Renal cortex interstitium (tissue), 11 donors: ENCODE measurements around the gene PIK3R6. TPM values are rescaled to one million over a fixed set of nuclear protein-coding genes. Genes with fewer than 3 reads are reported as not detected.

ENCODE experiments used
- DNase-seq, 11 donors: peaks; one replicate each; pipeline ENCODE4 v3.0.0-alpha.2; 2013; ENCODE audit warnings: low read depth in 9 of 11, low spot score in 4 of 11; ENCODE audit errors: extremely low read depth in 1 of 11
- polyA plus RNA-seq, 3 donors: library from polyadenylated mRNA; unstranded; fragments of 120-200 nt; gene quantifications; one replicate each; pipeline ENCODE4 v1.2.1, GENCODE V29; 2013; ENCODE audit not compliant: insufficient read length in 3 of 3

The PIK3R6 gene
- polyA plus RNA-seq, 3 donors = 1.2 to 2.2 (median 1.4) TPM

GRCh38 chr17:8879410-8879809 lies 11.9 kb upstream of the PIK3R6 start:
- no peak for DNase-seq

DNA sequence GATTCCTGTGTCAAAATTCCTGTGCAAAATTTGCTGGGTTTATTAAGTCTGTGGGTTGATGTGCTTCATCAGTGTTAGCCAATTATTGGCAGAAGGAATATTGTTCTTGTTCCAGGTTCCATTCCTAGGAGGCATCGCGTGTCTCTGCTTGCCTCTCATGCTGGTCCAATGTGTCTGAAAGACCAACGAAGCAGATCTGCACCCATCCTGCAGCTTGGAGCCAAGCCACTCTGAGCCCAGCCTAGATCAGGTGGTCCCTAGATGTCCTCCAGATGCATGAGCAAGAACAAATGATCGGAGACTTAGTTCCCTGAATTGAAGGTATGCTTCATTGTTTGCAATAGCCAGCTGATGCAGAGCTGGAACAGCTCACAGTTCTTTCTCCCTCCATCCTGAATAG lies 10.5 kb upstream of the PIK3R6 start:
- no peak for DNase-seq

DNA sequence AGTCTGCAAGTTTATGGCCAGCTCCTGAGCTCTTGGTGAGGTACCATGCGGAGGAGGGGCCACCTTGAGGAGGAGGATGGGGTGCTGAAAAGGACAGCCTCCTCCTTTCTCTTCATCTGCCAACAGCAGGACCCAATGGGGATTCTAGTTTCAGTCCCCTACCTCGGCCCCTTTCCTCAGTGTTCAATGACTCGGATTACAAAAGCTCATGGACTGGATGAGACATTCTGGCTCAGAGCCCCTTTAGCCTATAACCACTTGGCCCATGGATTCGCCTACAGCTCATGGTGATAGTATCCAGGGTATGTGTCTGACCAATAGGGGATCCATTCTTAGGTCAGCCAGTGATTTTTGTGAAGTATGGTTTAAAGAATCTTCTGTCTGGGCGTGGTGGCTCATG lies 8.5 kb upstream of the PIK3R6 start:
- no peak for DNase-seq

DNA sequence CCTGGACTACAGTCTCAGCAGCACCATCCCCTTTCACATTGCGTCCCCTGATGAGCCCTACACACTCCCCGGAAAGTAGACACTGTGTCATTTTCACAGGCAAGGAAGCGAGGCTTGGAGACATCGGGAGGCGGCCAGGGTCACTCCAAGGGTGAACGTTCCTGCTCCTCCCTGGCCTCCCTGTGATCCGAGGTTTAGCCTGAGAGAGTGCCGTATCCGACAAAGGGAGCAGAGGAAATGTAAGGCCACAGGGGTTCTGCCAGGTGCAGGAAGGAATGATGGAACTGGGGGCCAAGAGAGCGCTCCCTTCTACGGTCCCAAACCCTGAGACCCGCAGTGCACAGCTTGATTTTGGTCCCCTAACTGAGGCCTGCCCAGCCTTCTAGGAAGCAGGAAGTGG lies 8.0 kb upstream of the PIK3R6 start:
- DNase-seq = no peak

- DNase-seq = no peak
Observed at GRCh38 chr17:8873801-8874715, 6.6 kb upstream of the PIK3R6 start.

GRCh38 chr17:8872705-8873435 lies 5.4 kb upstream of the PIK3R6 start:
- DNase-seq = no peak

DNA sequence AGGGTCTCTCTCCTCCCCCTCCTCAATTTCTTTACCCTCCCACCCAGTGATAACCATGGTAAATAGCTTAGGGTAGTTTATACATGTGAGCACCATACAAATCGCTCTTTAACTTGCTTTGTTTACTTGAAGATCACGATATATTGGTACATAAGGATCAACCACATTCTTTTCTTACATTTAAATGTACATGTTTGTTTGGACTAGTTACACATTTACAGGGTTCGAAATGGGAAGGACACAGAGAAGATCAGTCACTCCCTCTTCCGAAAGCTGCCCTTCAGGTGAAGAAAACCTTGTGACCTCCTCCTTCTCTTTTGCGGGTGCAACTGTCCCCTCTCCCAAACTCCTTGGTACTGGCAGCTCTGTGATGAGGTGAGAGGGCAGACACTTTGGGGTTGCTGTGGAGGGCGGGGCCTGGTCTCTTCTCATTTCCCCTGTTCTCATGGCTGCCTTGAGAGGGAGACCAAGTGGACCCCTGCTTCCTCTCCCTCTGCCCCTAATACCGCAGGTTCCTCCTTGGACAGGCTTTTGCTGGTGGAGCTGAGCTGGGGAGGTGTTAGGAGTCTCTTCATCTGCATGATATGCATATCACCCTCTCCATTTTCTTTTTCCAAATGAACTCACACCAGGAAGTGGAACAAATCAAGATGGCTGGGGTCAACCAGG lies 4.7 kb upstream of the PIK3R6 start:
- no peak for DNase-seq

GRCh38 chr17:8871081-8871581 lies 3.7 kb upstream of the PIK3R6 start:
- DNase-seq = no peak

DNA sequence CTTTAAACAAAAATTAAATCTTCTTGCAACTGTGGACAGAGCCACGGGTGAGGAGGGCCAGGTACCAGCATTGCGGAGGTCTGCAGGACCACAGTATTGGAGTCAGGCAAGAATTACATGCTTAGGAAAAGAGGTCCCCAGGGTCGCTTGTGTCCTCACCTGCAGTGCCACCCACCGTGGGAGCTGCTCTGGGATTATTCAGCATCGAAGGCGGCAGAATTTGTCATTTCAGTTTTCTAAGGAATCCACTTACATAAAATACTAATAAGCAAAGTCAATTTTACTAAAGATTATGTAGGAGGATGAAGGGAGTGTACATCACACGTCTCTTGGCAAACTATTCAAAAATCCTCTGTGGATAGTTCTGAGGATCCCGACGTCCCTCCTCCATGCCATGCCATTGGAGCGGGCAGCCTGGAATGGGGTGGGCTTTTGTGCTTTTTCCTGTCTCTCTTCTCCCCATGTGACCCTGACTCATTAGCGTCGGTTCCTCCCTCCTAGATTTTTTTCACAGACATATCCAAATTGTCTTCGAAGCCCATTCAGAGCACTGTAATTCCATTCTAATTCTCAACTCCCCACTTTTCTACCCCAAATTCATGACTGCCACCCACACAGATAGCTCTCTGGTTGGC lies 3.0 kb upstream of the PIK3R6 start:
- DNase-seq = no peak

DNA sequence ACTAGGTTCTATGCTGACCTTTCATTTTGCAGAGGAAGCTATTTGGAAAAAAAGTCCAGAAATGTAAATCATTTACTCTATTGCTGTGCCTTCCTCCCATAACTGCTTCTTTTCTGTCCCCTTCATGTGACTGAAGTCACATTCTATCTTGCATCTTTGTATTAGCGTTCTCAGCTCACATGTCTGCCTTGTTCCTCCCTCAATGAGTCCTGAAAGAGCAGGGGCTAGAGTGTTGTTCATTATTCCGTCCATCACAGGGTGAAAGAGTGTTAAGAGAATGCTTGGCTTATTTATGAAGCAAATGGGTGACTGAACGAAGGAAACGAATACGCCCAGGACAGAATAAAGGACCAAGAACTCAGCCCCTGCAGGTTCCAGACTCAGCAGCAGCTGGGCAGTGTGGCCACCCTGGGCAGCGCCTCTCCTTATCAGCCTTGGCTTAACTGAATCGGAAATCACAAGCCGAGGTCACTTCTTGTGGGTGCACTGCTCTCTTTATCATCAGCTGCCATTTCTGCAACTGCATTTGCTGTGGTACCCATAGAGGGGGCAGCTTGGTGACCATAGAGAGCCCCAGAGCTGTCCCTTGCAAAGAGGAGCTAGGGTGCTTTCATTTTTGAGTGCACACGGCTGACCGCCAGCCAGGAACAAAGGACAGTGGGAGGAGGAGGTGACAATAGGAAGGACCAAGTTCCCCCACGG lies 1.8 kb upstream of the PIK3R6 start:
- no peak for DNase-seq

- DNase-seq = no peak
Observed at GRCh38 chr17:8868529-8868951, 1.1 kb upstream of the PIK3R6 start.

DNA sequence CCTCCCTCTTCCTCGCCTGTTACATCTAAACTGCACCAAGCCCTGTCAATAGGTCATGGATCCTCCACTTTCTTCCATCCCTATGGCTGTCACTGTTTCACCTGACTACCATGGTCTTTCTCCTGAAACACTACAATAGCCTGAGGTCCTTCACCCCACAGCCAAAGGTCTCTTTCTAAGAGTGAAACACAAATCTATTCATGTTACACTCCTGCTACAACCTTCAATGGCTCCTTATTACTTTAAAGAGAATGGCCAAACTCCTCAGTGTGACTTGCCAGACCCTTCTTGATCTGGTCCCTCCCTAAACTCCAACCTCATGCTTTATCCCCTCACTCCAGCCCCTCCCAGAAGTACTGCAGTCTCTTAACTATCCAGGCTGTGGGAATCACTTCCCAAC lies 618 bp upstream of the PIK3R6 start:
- no peak for DNase-seq

GRCh38 chr17:8865811-8866210 lies 1.7 kb downstream of the PIK3R6 start:
- no peak for DNase-seq

- no peak for DNase-seq
Observed at GRCh38 chr17:8865385-8865784, 2.1 kb downstream of the PIK3R6 start.

DNA sequence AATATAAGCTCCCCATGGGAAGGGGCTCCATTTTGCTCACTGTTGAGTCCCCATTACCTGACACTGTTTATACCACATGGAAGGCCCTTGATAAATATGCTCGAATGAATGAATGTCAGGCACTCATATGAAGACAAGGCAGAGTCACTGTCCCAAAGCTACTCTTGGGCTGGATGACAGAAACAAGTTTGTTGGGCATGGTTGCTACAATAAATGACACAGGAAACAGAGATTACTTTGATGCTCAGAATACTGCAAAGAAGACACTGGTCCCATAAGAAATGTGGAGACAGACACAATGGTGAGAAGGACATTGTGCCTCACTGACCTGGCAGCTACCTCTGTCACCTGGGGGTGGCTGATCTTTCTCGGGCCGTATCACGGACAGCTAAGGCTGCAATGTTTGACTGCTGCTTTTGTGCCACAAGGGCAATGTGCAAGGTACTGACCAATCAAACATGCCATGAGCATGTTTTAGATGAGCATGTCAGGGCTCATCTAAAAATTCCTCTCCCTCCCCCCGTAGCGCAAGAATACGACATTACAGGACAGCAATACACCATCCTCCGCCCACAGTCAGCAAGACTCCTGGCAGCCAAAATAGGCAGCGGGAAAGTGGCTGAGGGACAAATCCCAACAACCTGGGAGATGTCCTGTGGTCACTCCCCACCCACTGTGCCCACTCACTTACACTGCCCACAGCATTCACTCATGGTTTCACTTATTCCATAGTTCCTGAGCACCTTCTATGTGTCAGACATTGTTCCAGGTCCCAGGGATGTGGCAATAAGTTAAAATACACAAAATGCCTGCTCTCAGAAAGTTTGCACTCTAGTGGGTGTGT lies 5.0 kb downstream of the PIK3R6 start:
- DNase-seq = no peak

GRCh38 chr17:8861495-8862181 lies 5.8 kb downstream of the PIK3R6 start:
- no peak for DNase-seq

DNA sequence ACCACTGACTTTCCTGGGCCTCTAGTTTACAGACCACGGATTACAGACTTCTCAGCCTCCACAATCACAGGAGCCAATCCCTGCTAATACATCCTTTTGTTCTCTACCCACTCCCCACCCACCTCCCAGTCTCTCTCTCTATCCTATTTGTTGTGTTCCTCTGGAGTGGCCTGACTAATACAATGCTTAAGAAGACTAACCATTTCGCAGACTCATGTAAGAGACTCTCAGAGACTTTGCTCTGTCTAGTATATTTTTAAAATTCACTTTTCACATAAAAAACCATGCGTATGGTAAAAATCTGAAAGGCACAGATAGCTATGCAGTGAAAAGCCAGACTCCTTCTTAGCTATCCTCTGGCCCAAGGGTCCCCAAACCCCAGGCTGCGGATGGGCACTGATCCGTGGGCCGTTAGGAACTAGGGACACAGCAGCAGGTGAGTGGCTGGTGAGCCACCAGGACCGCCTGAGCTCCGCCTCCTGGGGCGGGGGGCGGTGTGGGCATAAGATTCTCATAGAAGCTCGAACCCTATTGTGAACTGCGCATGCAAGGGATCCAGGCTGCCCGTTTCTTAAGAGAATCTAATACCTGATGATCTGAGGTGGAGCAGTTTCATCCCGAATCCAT lies 7.6 kb downstream of the PIK3R6 start:
- no peak for DNase-seq
